Dermis blood vessel endothelial cell (primary cell): Measurements from ENCODE around the gene TMEM215. TPM values are rescaled to one million over a fixed set of nuclear protein-coding genes. Genes with fewer than 3 reads are reported as not detected.
"Not testable (repeated sequence)": the region's sequence is repeated elsewhere in the genome, so short reads cannot be mapped to it uniquely, and the experiment has no call there.

Source experiments
- DNase-seq: peaks from one replicate; pipeline ENCODE4 v3.0.0; 2010
- total RNA-seq: library from RNA; depleted of rRNA; stranded (reverse); fragments of >200 nt; gene quantifications from 2 replicates; pipeline ENCODE4 v1.2.3, GENCODE V29; 2014

The TMEM215 gene, protein sequence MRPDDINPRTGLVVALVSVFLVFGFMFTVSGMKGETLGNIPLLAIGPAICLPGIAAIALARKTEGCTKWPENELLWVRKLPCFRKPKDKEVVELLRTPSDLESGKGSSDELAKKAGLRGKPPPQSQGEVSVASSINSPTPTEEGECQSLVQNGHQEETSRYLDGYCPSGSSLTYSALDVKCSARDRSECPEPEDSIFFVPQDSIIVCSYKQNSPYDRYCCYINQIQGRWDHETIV
- not detected in 2 replicates for total RNA-seq

DNA sequence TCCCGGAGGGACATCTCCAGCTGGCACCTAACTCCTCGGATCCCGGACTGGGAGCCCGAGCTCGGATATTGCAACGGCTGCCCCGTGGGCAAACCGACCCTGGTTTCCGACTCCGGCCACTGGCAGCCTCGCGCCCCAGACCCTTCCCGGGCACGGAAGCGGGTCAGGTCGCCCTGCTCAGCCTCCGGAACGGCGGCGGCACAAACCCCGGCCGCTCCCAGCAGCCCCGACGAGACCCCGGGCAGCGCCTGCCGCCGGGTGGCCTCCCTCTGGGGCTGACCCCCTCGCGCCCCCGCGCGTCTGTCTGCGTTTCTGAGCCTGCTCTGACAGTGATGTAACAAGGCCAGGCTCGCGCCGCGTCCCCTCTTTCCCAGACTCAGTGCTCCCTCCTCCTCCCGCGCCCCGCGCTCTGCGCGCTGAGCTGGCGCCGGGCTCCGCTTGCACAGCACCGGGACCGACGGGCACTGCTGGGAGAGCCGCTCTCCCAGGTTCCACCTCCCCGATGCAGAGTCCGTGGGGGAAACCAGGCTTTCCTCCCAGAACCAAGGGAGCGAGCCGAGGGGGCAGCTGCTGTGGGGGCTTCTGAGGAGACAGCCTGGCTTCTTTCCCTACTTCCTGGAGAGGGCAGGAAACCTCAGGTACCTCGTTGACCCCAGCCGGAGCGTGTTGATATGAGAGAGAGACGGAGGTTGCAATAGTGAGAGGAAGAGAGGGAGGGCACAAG is at the start of gene TMEM215:
TMEM215 (plus strand) TSS at position 373 of the 724 bp plus-strand sequence. CDS start 644 bp downstream, outside the sequence.
- no peak for DNase-seq

DNA sequence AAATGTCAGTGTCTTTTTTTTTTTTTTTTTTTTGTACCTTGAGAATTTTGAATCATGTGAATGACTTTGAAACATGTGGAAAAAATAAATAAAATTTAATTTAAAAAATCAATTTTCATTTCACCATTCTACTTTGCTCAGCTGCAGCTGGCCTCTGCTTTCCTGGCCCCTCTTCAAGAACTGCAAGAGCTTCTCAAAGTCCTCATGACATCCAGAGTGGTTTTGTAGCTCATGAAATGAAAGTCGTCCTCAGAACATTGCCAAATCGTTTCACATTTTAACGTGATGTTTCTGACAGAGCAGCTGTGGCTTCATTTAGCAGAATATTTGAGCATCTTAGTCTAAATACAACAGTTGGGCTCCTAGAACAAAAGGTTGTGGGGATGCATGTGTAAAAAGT is 47.9 kb upstream of the TMEM215 start:
- no peak for DNase-seq

DNA sequence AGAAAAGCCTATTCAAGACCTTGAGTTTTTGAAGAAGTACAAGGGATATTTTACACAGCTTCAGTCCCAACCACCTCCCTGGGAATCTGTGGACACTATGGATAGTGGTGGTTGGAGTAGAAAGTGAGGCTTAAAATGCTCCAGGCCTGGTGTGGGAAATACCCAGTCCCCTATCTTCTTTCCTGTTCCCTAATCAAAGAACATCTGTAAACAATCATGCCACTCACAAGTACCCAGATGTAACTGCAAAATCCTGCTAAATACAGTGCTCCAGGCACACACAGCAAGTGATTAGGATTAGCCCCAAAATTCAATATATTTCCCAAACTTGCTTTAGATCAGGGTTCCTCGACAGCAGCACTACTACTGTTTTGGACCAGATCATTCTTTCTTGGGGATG is 46.0 kb upstream of the TMEM215 start:
- no peak for DNase-seq

DNA sequence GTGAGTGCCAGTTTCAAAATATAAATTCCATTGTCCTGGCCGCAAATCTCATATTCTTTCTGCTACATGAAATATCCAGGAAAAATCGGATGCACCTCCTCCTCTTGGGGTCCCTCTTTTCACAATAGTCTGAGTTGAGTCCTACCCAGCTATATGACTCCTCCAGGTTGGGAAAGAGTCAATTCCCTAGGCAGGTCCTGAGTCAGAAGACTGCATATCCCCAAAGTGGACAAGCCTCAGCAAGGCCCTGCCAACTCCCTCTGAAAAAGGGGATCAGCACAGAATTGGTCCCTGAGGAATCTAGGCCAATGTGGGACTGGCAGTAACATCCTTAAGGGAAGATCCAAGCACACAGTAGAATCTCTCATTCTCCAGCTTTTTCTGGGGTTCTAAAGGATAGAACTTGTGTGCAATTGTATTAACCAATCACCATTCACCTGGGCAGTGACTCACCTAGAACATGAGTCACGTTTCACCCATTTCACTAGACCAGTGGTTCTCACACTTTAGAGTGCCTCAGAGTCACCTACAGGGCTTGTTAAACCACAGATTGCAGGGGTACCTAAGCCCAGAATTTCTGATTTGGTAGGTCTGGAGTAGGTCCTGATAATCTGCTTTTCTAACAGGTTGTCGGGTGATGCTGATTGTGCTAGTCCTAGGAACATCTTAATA is 44.7 kb upstream of the TMEM215 start:
- DNase-seq: no peak

DNA sequence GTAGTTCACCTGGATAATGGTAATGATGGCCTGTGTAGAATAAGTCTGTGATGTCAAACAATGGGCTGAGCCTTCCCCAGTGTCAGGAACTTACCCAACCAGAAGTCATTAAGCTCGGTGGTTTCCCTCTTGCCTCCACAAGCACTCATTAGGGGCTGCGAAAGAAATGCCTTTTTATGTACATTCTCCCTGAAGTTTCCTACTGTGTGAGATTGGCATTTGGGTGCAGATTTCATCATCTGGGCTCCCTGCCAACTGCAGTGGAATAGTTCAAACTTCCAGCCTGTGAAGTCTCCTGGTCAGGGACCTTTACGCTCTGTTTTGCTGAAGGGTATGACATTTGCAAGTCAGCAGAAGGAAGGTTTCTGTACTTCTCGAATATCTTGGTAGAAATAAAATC is 41.6 kb upstream of the TMEM215 start:
- no peak for DNase-seq

DNA sequence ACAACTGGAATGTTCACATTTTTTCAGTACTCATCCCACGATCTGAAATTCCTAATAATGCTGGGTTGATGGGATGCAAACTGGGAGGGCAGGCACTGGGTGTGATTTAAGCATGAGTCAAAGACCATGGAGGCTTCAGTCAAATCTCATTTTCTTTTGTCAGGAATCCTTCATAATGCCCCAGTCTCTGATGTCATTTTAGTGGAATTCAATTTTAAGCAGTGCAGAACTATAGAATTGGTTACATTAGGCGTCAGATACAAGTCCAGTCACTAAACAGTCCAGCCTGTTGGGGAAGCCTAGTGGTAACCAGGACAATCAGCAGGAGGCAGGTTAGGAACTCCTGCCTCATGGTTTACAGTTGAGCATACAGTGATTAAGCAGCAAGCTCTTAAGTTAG is 41.0 kb upstream of the TMEM215 start:
- DNase-seq: no peak

DNA sequence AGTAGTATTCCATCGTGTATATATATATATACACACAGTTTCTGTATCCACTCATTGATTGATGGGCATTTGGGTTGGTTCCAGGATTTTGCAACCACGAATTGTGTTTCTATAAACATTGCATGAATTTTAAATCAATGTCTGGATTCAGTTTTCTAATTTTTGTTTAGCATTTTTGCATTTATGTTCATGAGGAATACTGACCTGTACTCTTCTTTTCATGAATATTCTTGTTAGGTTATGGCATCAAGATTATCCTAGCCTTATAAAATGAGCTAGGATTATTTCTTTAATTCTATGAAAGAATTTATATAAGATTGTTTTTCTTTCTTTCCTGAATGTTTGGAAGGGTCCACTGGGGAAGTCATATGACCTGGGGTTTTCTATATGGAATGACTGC is 35.3 kb upstream of the TMEM215 start:
- DNase-seq: no peak

DNA sequence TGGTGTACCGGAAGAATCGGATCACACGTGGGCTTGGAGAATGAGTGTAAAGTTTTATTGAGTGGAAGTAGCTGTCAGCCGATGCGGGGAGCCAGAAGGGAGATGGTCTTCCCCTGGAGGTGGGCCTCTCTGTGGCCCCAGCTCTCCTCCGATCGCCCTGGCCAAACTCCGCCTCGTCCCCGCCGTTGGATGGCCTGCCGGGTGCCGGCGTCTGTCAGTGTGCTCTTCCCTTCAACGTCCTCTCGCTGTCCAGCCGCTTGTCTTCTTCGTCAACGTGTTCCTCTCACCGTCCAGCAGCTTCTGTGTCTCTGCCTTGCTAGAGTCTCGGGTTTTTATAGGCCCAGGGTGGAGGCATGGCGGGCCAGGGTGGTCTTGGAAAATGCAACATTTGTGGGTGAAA is 27.6 kb upstream of the TMEM215 start:
- DNase-seq: no peak

DNA sequence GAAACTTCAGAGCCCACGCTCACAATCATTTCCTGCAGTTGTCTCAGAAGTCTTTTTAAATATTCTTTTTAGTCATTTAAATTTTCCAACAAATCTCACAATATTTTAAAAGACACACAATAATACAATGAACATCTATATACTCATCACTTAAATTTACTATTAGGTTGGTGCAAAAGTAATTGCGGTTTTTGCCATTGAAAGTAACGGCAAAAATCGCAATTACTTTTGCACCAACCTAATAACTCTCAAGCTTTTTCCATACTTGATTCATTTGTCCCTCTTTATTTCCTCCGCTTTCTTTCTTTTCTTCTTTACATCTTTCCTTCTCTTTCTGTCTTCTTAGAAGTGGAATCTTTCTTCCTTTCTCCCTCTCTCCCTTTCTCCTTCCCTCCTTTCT is 19.2 kb upstream of the TMEM215 start:
- no peak for DNase-seq

DNA sequence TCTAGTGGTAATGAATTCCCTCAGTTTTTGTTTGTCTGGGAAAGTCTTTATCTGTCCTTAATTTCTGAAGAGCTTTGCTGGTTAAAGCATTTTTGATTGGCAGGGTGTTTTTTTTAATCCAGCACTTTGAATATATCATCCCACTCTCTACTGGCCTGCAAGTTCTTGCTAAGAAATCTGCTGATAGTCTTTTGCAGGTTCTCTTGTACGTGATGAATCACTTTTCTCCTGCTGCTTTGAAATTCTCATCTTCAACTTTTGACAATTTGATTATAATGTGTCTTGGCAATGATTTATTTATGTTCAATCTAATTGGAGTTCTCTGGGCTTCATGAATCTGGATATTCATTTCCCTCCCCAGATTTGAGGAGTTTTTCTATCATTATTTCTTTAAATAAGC is 8.1 kb upstream of the TMEM215 start:
- no peak for DNase-seq

DNA sequence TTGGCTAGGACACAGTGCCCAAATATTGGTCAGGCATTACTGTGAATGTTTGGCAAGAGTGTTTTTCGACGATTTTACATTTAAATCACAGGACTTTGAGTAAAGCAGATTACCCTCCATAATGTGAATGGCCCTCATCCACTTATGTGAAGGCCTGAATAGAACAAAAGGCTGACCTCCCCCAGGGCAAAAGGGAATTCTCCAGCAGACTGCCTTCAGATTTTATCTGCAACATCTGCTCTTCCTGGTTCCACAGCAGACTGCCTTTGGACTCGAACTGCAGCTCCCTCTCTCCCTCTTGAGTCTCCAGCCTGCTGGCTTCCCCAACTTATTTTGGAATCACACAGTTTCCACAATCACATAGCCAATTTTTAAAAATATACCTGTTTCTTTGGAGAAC is 7.1 kb upstream of the TMEM215 start:
- DNase-seq: no peak

DNA sequence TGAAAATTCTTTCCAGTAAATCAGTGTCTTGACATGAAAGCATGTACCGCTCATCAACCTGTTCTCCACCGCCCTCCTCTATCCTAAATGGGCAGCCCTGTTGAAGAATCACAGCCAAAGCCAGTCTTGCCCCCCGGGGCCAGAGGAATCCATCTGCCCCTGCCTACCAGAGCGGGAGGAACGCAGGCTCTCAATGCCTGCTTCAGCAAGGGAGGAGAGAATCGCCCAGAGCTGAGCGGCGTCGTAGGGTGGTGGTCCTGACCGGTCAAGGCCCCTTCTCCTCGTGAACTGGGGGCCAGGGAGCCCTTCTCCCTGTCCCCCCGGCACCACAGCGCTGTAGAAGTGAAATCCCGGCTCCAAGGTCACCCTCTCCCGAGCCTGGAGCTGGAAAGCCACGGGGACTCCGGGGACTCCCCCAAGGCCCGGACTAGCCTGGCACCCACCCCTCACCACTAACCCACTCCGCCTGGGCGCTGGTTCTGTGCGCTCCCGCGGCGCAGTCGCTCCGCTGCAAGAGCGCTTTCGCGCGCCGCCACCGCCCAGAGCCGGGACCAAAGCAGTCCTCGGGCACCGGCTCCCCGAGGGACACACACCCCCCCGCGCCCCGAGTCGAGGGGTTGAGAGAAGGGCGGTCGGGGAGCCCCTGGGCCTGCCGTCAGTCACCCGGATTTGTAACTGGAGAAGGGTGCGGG is 718 bp upstream of the TMEM215 start:
- DNase-seq: no peak

DNA sequence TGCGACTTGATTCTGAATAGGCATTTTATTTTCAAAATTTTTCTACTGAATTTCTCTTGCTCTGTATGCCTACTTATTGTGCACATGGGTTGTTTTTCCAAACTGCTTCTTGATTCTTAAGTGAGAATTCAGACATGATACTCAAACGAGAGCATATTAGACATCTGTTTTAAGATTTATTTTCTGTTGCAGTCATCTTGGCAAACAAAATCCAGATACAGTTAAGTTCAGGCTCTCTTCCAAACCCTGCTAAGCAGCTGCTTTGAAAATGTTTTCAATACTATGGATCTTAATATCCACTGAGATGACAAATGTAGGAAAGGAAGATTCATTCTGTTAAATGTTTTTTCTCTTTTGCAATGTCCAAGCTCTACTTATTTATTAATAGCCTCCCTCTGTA is 4.5 kb downstream of the TMEM215 start:
- DNase-seq: no peak

DNA sequence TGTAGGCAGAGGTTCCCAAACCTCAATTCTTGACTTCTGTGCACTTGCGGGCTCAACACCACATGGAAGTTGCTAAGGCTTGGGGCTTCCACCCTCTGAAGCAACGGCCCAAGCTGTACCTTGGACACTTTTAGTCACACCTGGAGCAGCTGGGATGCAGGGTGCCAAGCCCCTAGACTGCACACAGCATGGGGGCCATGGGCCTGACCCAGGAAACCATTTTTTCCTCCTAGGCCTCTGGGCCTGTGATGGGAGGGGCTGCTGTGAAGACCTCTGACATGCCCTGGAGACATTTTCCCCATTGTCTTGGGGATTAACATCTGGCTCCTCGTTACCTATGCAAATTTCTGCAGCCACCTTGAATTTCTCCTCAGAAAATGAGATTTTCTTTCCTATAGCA is 12.7 kb downstream of the TMEM215 start:
- DNase-seq: not testable (repeated sequence)

DNA sequence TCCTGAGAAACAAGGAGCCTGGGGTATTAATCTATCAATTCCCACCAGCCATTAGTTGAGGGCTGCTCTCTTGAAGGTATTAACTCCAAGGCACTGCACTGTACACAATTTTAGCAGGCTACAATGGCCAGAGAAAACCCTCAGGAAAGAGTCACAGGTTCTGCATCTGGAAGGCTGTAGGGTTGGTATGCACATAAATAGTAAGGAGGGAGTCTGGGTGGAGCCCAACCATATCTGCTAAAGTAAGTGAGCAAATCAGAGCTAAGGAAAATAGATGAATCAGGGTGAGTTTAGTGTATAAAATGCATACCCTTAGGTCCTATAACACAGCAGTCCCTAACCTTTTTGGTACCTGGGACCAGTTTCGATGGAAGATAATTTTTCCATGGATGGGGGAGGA is 18.2 kb downstream of the TMEM215 start:
- DNase-seq: no peak

DNA sequence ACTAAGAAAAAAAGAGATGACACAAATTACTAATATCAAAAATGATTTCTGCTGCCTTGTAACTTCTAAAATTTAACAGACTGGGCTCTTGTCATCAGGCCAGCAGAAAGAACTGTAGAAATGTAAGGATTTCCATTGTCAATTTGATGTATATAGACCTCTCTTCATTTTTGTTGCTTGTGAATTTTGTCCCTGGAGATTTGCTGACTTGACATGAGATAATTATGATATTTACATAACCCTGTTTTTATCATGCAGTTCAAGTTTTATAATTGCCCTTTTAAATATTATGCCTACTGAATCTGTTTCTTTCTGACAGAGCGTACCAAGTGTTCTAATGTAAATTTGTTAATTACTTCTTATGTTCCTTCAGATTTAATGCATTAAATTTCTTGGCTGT is 23.9 kb downstream of the TMEM215 start:
- no peak for DNase-seq

DNA sequence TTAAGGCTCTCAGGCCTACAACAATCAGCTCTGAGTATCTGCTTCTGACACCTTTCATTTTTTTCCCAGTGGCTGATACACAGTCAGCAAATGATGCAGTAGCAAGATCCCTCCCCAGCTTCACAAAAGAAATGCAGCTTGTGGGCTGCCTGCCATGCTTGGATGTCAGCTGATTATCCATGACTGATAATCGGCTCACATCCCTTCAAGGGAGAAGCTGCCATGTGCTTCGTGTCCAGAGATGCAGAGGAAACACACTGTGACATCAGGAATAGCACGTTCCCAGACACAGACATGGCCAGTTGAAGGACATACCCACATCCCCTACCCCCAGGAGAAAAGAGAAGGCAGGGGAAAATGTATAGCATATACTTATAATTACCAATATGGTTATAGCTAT is 27.9 kb downstream of the TMEM215 start:
- no peak for DNase-seq

DNA sequence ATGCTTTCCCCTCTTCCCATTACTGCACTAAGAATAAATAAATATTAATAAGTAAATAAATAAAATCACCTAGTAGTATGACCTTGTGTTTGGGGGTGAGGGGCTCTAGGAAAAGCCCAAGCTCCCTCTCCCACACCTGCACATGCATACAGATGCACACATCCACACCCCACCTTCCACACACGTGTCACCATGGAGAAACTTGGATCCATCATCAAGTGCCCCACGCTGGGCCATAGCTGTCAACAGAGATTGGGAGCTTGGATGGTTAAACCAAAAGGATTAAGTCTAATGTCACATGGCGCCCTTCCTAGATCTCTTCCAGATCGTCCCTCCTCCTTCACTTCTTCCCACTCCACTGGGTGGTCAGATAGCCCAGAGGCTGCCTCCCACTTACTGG is 37.0 kb downstream of the TMEM215 start:
- no peak for DNase-seq

DNA sequence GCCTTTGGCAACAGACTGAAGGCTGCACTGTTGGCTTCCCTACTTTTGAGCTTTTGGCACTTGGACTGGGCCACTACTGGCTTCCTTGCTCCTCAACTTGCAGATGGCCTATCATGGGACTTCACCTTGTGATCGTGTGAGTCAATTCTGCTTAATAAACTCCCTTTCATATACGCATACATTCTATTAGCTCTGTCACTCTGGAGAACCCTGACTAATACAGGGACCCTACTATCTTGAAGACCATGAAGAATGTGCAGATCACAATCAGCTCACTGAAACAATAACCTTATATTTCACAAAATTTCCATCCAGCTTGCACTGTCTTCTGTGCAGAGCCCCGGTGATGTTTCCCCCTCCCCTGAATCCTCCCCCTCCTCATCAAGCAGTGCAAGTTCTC is 39.8 kb downstream of the TMEM215 start:
- no peak for DNase-seq

DNA sequence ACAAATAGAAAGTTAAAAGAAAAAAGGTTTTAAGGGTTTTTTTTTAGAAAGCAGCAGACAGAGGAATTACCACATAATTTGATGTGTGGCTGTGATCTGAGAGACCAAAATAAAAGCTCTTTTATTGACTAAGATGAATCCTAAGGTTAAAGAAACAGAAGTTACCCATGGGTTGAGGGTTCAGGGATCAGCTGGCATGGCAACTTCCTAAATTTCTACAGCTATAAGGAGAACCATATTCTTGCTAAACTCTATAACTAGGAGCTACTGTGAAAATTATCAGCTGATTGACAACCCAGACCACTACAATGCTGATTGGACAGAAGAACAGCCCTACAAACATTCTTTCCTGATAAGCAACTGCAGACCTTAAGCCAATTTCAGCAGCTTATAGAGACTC is 40.2 kb downstream of the TMEM215 start:
- no peak for DNase-seq

DNA sequence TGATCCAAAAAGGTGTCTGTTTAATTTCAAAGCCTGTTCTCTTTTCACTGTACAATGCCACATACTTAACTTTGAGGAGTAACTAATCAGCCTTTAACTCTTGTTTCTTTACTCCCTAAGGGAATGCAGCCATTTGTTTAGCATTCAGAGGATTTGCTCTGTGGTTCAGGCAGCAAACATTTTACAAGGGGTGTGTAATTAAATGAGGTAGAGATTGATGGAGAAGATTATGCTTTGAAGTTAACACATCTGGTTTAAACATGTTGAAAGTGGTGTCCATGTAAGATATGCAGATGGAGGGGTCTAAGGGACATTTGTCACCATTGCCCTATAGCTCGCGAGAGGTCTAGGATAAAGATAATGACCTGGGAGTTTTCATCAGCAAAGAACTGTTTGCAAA is 41.9 kb downstream of the TMEM215 start:
- DNase-seq: no peak

DNA sequence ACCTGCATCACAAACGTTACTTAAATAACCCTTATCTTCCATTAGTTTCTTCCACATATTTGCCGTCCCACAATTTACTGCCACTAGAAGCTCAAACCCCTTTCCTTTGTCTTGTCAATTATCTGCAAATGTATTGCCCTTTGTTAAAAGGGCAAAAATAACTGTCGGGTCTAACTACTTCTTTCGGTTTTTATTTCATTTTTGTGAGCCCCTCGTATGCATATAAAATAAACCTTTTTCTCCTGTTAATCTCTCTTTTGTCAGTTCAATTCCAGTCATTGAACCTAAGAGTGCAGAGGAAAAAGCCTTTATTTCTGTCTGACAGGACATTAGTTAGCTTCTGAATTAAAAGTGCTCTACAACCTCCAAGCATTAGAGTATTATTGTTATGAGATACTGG is 45.5 kb downstream of the TMEM215 start:
- DNase-seq: no peak

DNA sequence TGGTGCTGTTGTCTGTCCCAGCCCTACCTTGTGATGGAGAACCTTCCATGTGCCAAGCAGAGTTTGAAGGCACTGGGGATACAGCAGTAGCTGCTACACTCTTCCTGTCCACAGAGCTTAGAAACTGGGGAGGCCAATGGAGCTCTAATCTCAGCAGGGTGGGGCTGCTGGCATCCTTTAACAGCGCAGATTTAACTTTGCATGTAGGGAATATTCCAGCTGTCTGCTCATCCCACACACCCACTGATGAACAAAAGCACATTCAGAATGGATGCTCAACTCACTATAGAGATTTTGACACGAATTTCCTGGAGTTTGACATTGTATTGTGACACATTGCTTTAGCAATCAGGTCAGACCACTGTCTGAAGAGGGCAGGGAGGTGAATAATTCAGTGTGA is 49.0 kb downstream of the TMEM215 start:
- no peak for DNase-seq
